ENCODE measurements around the gene GBP6. TPM values are rescaled to one million over a fixed set of nuclear protein-coding genes. Genes with fewer than 3 reads are reported as not detected.
"Not testable (repeated sequence)": the region's sequence is repeated elsewhere in the genome, so short reads cannot be mapped to it uniquely, and the experiment has no call there.

The GBP6 gene
- total RNA-seq, 1 experiment from 2014 or later, result not detected

GRCh38 chr1:89364954-89365550 is 1.2 kb downstream of the GBP6 start:
- DNase-seq (ENCODE audit: low spot score), result no peak
- Histone ChIP-seq H3K4me3 (ENCODE audit: low read depth, low read length, poor library complexity, severe bottlenecking) (no peak overlapping the region), H3K4me1 (ENCODE audit: insufficient read depth, low read length, poor library complexity, severe bottlenecking) (no peaks in the 10 kb centered on the region), H3K27ac (ENCODE audit: low read depth, low read length, poor library complexity, severe bottlenecking) (no peak overlapping the region), H3K36me3 (ENCODE audit: insufficient read depth, low read length, poor library complexity, severe bottlenecking) (no peaks in the 10 kb centered on the region), H3K27me3 (replicated peaks; ENCODE audit: insufficient read depth, low read depth, low read length, poor library complexity) (no peaks in the 10 kb centered on the region), H3K9me3 (ENCODE audit: low read depth, low read length, poor library complexity, severe bottlenecking) (no peaks in the 10 kb centered on the region)
- intact Hi-C loops (cut with micrococcal nuclease; ENCODE audit: unreplicated experiment), result no loop called here
- CTCF ChIA-PET, result no interaction called here
- BruUV-seq (replicated peaks), result no TSS peak
- TF ChIP-seq EZH2 (IDR thresholded peaks at IDR 0.05; ENCODE audit: borderline replicate concordance, low read depth, low read length, poor library complexity, severe bottlenecking), result no peak
- TF ChIP-seq CTCF (conservative IDR thresholded peaks at IDR 0.05; ENCODE audit: low read depth, low read length), result no peak
- POLR2A ChIA-PET (ENCODE audit: low non-redundant PET), result interaction anchor here (0.6 kb wide), 1 partner anchor 10 kb away, joined by 3 read pairs; no protein-coding TSS in a partner anchor

- Histone ChIP-seq H3K27ac (ENCODE audit: low read depth, low read length, poor library complexity, severe bottlenecking) (no peak overlapping the region), H3K4me3 (ENCODE audit: low read depth, low read length, poor library complexity, severe bottlenecking) (no peak overlapping the region), H3K9me3 (ENCODE audit: low read depth, low read length, poor library complexity, severe bottlenecking) (no peaks in the 10 kb centered on the region), H3K27me3 (replicated peaks; ENCODE audit: insufficient read depth, low read depth, low read length, poor library complexity) (no peaks in the 10 kb centered on the region), H3K4me1 (ENCODE audit: insufficient read depth, low read length, poor library complexity, severe bottlenecking) (no peaks in the 10 kb centered on the region), H3K36me3 (ENCODE audit: insufficient read depth, low read length, poor library complexity, severe bottlenecking) (no peaks in the 10 kb centered on the region)
- DNase-seq (ENCODE audit: low spot score), result no peak
- TF ChIP-seq EZH2 (IDR thresholded peaks at IDR 0.05; ENCODE audit: borderline replicate concordance, low read depth, low read length, poor library complexity, severe bottlenecking), result no peak
- no peak for TF ChIP-seq CTCF (conservative IDR thresholded peaks at IDR 0.05; ENCODE audit: low read depth, low read length)
- POLR2A ChIA-PET (ENCODE audit: low non-redundant PET), result interaction anchor here (0.6 kb wide), 1 partner anchor 18 kb away, joined by 3 read pairs; no protein-coding TSS in a partner anchor
- CTCF ChIA-PET, result no interaction called here
- no TSS peak for BruUV-seq (replicated peaks)
- intact Hi-C loops (cut with micrococcal nuclease; ENCODE audit: unreplicated experiment), result no loop called here
Observed at GRCh38 chr1:89367221-89367620, 3.4 kb downstream of the GBP6 start.

GRCh38 chr1:89369331-89369730 is 5.5 kb downstream of the GBP6 start:
- CTCF ChIA-PET, result no interaction called here
- no peak for TF ChIP-seq CTCF (conservative IDR thresholded peaks at IDR 0.05; ENCODE audit: low read depth, low read length)
- DNase-seq (ENCODE audit: low spot score), result no peak
- H3K4me3 ChIP-seq (ENCODE audit: low read depth, low read length, poor library complexity, severe bottlenecking), result no peak overlapping the region
- POLR2A ChIA-PET (ENCODE audit: low non-redundant PET), result no interaction called here
- no TSS peak for BruUV-seq (replicated peaks)
- H3K36me3 ChIP-seq (ENCODE audit: insufficient read depth, low read length, poor library complexity, severe bottlenecking), result no peaks in the 10 kb centered on the region
- H3K27me3 ChIP-seq (replicated peaks; ENCODE audit: insufficient read depth, low read depth, low read length, poor library complexity), result no peaks in the 10 kb centered on the region
- no peak overlapping the region for H3K27ac ChIP-seq (ENCODE audit: low read depth, low read length, poor library complexity, severe bottlenecking)
- intact Hi-C loops (cut with micrococcal nuclease; ENCODE audit: unreplicated experiment), result no loop called here
- no peaks in the 10 kb centered on the region for H3K4me1 ChIP-seq (ENCODE audit: insufficient read depth, low read length, poor library complexity, severe bottlenecking)
- no peaks in the 10 kb centered on the region for H3K9me3 ChIP-seq (ENCODE audit: low read depth, low read length, poor library complexity, severe bottlenecking)

GRCh38 chr1:89373810-89374209 is 10.0 kb downstream of the GBP6 start:
- H3K4me3 ChIP-seq (ENCODE audit: low read depth, low read length, poor library complexity, severe bottlenecking); H3K27me3 ChIP-seq (replicated peaks; ENCODE audit: insufficient read depth, low read depth, low read length, poor library complexity); POLR2A ChIA-PET (ENCODE audit: low non-redundant PET); H3K9me3 ChIP-seq (ENCODE audit: low read depth, low read length, poor library complexity, severe bottlenecking); H3K27ac ChIP-seq (ENCODE audit: low read depth, low read length, poor library complexity, severe bottlenecking); intact Hi-C loops (cut with micrococcal nuclease; ENCODE audit: unreplicated experiment); BruUV-seq (replicated peaks); CTCF ChIA-PET; DNase-seq (ENCODE audit: low spot score); H3K4me1 ChIP-seq (ENCODE audit: insufficient read depth, low read length, poor library complexity, severe bottlenecking); H3K36me3 ChIP-seq (ENCODE audit: insufficient read depth, low read length, poor library complexity, severe bottlenecking): not testable (repeated sequence)

Data from A673 (cell line).